RWPE2 (cell line): ENCODE data around the gene TSPO2.
A peak's percentile ranks its signal among the peaks of the same experiment; 100 is the strongest.

Experiments
- ATAC-seq: fragments of 200-7000 bp; cut with Tn5 transposase; 3 replicates; pipeline ENCODE4 v1.9.1; 2021; ENCODE audit warnings: low read depth
- DNase-seq: peaks from one replicate; pipeline ENCODE4 v3.0.0-alpha.2; 2020; ENCODE audit warnings: low spot score
- H3K27ac ChIP-seq: fragments of 450-650 bp; 2 replicates; pipeline ENCODE4 v1.5.1; 2017; ENCODE audit warnings: mild to moderate bottlenecking; ENCODE audit not compliant: poor library complexity, severe bottlenecking
- H3K27me3 ChIP-seq: fragments of 250-450 bp; sonication (Bioruptor Pico); 2 replicates; pipeline ENCODE4 v1.5.1; 2021; ENCODE audit warnings: mild to moderate bottlenecking, moderate library complexity; ENCODE audit not compliant: insufficient read depth, poor library complexity, severe bottlenecking
- H3K36me3 ChIP-seq: fragments of 250-450 bp; sonication (Bioruptor Pico); 2 replicates; pipeline ENCODE4 v1.5.1; 2020; ENCODE audit warnings: low read depth, mild to moderate bottlenecking, moderate library complexity
- H3K4me1 ChIP-seq: fragments of 250-450 bp; sonication (Bioruptor Pico); 2 replicates; pipeline ENCODE4 v1.5.1; 2021; ENCODE audit warnings: mild to moderate bottlenecking, moderate library complexity; ENCODE audit not compliant: insufficient read depth, poor library complexity, severe bottlenecking
- H3K4me3 ChIP-seq: fragments of 250-450 bp; sonication (Bioruptor Pico); 2 replicates; pipeline ENCODE4 v1.5.1; 2021; ENCODE audit warnings: mild to moderate bottlenecking, moderate library complexity; ENCODE audit not compliant: severe bottlenecking
- H3K9me3 ChIP-seq: fragments of 250-450 bp; sonication (Bioruptor Pico); 2 replicates; pipeline ENCODE4 v1.5.1; 2021; ENCODE audit warnings: mild to moderate bottlenecking, moderate library complexity; ENCODE audit not compliant: severe bottlenecking
- TF ChIP-seq, protein P1 (sequence below): fragments of 450-650 bp; IDR thresholded peaks from one replicate; pipeline ENCODE4 v1.5.1; 2017; ENCODE audit warnings: mild to moderate bottlenecking, moderate library complexity; ENCODE audit not compliant: poor library complexity, severe bottlenecking

TSPO2 gene

DNA sequence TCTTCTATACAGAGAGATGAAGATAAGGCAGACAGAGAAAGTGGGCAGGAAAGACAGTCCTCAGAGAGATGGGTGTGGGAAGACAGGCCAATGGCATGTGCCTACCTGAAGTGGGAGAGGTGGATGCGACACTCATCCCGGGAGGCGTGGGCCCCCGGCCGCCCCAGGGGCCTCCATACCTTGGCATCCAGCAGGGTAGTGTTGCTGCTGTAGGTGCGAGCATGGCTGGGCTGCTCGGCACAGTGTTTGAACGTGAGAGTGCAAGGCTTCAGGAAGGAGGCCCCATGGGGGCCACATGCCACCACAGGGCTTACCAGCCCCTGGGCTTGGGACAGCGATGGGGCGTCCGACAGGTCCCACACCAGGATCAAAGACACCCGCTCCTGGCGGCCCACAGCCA is 8.5 kb upstream of the TSPO2 start:
- DNase-seq (no peak), ATAC-seq (no peak)
- H3K4me3 ChIP-seq, result no peak overlapping the region
- H3K9me3 ChIP-seq, result no peaks in the 10 kb centered on the region
- H3K27ac ChIP-seq, result no peak overlapping the region
- H3K27me3 ChIP-seq, result no peaks in the 10 kb centered on the region
- TF ChIP-seq, protein P1, sequence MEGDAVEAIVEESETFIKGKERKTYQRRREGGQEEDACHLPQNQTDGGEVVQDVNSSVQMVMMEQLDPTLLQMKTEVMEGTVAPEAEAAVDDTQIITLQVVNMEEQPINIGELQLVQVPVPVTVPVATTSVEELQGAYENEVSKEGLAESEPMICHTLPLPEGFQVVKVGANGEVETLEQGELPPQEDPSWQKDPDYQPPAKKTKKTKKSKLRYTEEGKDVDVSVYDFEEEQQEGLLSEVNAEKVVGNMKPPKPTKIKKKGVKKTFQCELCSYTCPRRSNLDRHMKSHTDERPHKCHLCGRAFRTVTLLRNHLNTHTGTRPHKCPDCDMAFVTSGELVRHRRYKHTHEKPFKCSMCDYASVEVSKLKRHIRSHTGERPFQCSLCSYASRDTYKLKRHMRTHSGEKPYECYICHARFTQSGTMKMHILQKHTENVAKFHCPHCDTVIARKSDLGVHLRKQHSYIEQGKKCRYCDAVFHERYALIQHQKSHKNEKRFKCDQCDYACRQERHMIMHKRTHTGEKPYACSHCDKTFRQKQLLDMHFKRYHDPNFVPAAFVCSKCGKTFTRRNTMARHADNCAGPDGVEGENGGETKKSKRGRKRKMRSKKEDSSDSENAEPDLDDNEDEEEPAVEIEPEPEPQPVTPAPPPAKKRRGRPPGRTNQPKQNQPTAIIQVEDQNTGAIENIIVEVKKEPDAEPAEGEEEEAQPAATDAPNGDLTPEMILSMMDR, result no peak
- H3K36me3 ChIP-seq, result no peaks in the 10 kb centered on the region
- H3K4me1 ChIP-seq, result peaks cover 19% of the 10 kb centered on the region

DNA sequence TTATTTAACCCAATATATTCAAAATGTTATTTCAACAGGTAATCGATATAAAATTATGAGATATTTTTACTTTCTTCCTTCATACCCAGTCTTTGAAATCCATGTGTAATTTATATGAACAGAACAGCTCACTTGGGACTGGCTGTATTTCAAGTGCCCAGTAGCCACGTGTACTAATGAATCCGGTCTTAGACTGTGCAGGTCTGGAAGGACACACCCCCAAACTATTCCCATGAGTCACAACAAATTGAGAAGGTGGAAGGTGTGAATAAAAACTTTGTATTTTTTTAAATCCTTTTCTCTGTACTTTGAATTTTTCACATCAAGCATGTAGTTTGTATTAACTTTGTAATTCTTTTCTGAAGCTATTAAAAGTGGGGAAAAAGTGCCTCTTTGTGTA is 6.1 kb upstream of the TSPO2 start:
- ATAC-seq (peak; percentile 82), DNase-seq (no peak)
- H3K9me3 ChIP-seq, result no peaks in the 10 kb centered on the region
- H3K4me1 ChIP-seq, result peaks cover 42% of the 10 kb centered on the region
- H3K36me3 ChIP-seq, result no peaks in the 10 kb centered on the region
- TF ChIP-seq, protein P1, result no peak
- H3K4me3 ChIP-seq, result no peak overlapping the region
- H3K27ac ChIP-seq, result peak overlapping the region; percentile 29
- no peaks in the 10 kb centered on the region for H3K27me3 ChIP-seq

DNA sequence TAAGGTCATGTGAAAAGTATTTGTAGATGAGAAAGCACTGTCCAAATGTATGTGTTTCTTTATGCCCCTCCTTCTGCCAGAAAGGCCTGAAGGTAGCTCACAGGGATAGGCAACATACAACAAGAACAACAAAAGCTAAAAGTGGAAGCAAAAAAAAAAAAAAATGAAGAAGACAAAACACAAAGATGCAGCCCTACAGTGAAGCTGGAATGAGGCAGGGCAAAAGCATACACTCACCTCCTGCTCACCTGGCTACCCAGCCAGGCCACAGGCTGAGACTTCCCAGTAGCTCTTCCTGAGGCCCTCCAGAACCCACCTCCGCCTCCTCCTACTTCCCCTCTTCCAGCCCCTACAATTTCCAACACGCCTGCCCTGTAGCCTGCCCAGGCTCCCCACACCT is 5.7 kb upstream of the TSPO2 start:
- ATAC-seq (peak; percentile 20; the same call in 2 of the 3 replicates), DNase-seq (no peak)

DNA sequence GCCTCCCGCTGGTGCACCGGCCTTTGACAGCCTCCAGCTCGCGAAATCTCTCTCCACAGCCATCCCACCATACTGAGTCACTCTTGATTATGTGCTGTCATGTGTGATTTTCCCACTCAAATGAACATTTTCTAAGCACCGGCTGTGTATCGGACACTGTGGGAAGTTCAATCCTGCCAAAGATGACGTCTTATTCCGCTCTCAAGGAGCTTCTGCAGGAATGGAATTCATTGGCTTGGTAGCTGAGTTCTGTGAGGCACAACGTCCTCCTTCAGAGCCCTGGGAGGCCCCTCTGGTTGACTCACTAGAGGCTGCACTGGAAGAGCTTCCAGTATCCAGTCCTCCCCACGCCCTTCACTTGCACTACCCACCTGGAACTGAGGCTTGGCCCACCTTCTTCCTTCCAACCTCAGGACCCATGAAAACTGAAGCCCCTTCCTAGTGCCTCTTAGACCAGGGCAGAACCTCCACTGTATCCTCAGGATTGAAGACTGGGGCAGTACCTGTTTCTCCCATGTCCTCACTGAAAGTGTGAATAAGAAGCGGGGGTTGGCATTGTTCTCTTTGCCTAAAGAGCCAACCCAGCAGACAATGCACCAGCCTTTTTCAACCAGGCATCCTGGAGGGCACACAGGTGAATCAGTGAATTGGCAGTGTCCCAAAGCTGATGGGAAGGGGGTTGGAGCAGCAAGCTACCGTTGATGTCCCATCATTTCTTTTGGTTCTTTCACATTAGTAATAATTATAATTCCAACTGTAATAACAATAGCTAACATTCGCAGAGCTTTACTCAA is 5.0 kb upstream of the TSPO2 start:
- H3K9me3 ChIP-seq, result no peaks in the 10 kb centered on the region
- TF ChIP-seq, protein P1, result no peak
- no peaks in the 10 kb centered on the region for H3K27me3 ChIP-seq
- H3K4me3 ChIP-seq, result no peak overlapping the region
- no peaks in the 10 kb centered on the region for H3K36me3 ChIP-seq
- H3K4me1 ChIP-seq, result peaks cover 43% of the 10 kb centered on the region
- ATAC-seq (no peak), DNase-seq (no peak)
- H3K27ac ChIP-seq, result no peak overlapping the region

More for the DNA sequence above, 5.7 kb upstream of the TSPO2 start:
- H3K4me1 ChIP-seq, result peaks cover 43% of the 10 kb centered on the region
- H3K27ac ChIP-seq, result peak overlapping the region; percentile 29
- H3K27me3 ChIP-seq, result no peaks in the 10 kb centered on the region
- no peaks in the 10 kb centered on the region for H3K36me3 ChIP-seq
- no peak overlapping the region for H3K4me3 ChIP-seq
- TF ChIP-seq, protein P1, result no peak
- H3K9me3 ChIP-seq, result no peaks in the 10 kb centered on the region

DNA sequence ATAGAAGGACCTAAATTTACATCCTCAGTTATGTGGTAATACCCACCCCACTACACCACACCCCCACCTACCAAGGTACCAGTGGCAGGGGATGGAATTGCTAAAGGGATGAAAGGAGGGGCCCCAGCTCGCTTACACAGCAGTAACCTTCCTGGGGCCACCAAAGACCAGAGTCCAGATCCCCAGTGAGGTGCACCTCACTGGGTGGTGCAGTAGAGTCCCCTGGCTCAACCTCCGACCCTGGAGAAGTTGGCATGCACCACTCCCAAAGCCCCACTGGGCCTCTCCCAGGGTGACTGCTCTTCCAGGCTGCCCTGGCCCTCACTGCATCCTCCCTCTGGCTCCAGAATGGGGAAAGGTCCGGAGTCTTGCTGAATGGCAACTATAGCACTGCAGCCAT is 4.1 kb upstream of the TSPO2 start:
- TF ChIP-seq, protein P1, result no peak
- no peak overlapping the region for H3K4me3 ChIP-seq
- peaks cover 43% of the 10 kb centered on the region for H3K4me1 ChIP-seq
- ATAC-seq (no peak), DNase-seq (no peak)
- H3K27ac ChIP-seq, result no peak overlapping the region
- H3K36me3 ChIP-seq, result no peaks in the 10 kb centered on the region
- H3K9me3 ChIP-seq, result no peaks in the 10 kb centered on the region
- H3K27me3 ChIP-seq, result no peaks in the 10 kb centered on the region
